Measurements from ENCODE around the gene VPS54. TPM values are rescaled to one million over a fixed set of nuclear protein-coding genes. Genes with fewer than 3 reads are reported as not detected.

The VPS54 gene
- total RNA-seq, 1 experiment from 2014 or later = 12.4 TPM

- Histone ChIP-seq H3K9ac (ENCODE audit: low read length) (no peak overlapping the region), H2AFZ (ENCODE audit: low read depth, low read length, poor library complexity, severe bottlenecking) (no peak overlapping the region), H4K20me1 (ENCODE audit: insufficient read depth) (no peaks in the 10 kb centered on the region), H3K9me3 (ENCODE audit: control insufficient read depth in 1 of 2, insufficient read depth in 1 of 2, low read depth in 1 of 2, low read length in 2 of 2) (no peaks in the 10 kb centered on the region), H3K36me3 (ENCODE audit: control insufficient read depth in 1 of 2, insufficient read depth in 2 of 2, low read length in 2 of 2) (no peaks in the 10 kb centered on the region), H3K27me3 (ENCODE audit: insufficient read depth, low read length) (no peaks in the 10 kb centered on the region), H3K27ac (ENCODE audit: low read depth, low read length) (no peak overlapping the region), H3K9me2 (ENCODE audit: insufficient read depth) (no peaks in the 10 kb centered on the region), H3K4me3 (replicated peaks in 1 of 2; ENCODE audit: low read depth in 1 of 2, low read length in 2 of 2) (peak overlapping the region; percentile 80 to 84; a peak in 2 of 4 replicates), H3K4me2 (ENCODE audit: low read length) (peak overlapping the region; percentile 90), H3K79me2 (ENCODE audit: insufficient read depth, low read length) (peaks cover 62% of the 10 kb centered on the region), H3K4me1 (ENCODE audit: control insufficient read depth in 1 of 2, insufficient read depth in 2 of 2, low read length in 2 of 2) (peaks cover 7 to 18% of the 10 kb centered on the region in 2 experiments; a peak in 3 of 4 replicates)
- no peak for DNase-seq (ENCODE audit: low read depth, low spot score)
- ChIA-PET CTCF (interaction anchor here (2.1 to 4.8 kb wide), 2 partner anchors 18 to 144 kb away, joined by 7 to 16 read pairs; no protein-coding TSS in a partner anchor), RAD21 (ENCODE audit: low non-redundant PET in 1 of 2, low total read pairs in 2 of 2, uncharacterized antibody in 2 of 2, unreplicated experiment in 2 of 2) (no interaction called here), POLR2A (interaction anchor here (1.2 to 2.3 kb wide), 2 partner anchors 144 to 255 kb away, joined by 4 to 14 read pairs; partner anchors contain the start of genes MDH1 and WDPCP)
- BruUV-seq (replicated peaks) = no TSS peak
- TF ChIP-seq POLR2AphosphoS5 (IDR thresholded peaks at IDR 0.05; ENCODE audit: low read depth, low read length) (no peak), TCF7L2 (IDR thresholded peaks at IDR 0.05; ENCODE audit: borderline replicate concordance, extremely low read depth, insufficient read depth, insufficient read length) (no peak), ZFX (IDR thresholded peaks at IDR 0.05) (no peak), FOSL1 (IDR thresholded peaks at IDR 0.05; ENCODE audit: low read depth) (no peak), RAD21 (IDR thresholded peaks at IDR 0.05; ENCODE audit: low read depth) (no peak), EGR1 (IDR thresholded peaks at IDR 0.05; ENCODE audit: low read depth) (no peak), SP1 (IDR thresholded peaks at IDR 0.05; ENCODE audit: low read depth) (no peak)
- TF ChIP-seq, protein P1, sequence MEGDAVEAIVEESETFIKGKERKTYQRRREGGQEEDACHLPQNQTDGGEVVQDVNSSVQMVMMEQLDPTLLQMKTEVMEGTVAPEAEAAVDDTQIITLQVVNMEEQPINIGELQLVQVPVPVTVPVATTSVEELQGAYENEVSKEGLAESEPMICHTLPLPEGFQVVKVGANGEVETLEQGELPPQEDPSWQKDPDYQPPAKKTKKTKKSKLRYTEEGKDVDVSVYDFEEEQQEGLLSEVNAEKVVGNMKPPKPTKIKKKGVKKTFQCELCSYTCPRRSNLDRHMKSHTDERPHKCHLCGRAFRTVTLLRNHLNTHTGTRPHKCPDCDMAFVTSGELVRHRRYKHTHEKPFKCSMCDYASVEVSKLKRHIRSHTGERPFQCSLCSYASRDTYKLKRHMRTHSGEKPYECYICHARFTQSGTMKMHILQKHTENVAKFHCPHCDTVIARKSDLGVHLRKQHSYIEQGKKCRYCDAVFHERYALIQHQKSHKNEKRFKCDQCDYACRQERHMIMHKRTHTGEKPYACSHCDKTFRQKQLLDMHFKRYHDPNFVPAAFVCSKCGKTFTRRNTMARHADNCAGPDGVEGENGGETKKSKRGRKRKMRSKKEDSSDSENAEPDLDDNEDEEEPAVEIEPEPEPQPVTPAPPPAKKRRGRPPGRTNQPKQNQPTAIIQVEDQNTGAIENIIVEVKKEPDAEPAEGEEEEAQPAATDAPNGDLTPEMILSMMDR (IDR thresholded peaks at IDR 0.05 in 2 of 3, conservative IDR thresholded peaks at IDR 0.05 in 1 of 3; ENCODE audit: borderline replicate concordance in 1 of 3, insufficient read depth in 1 of 3, low read depth in 2 of 3, low read length in 2 of 3) = no peak
- intact Hi-C loops (cut with micrococcal nuclease) = loop anchor here (5.0 kb wide), 1 partner anchor 146 kb away; no protein-coding TSS in a partner anchor
- no peak for ATAC-seq
Observed at GRCh38 chr2:63843093-63843492, 176.1 kb downstream of the VPS54 start.
